ENCODE measurements around the gene DTD1.

DTD1 gene

GRCh38 chr20:18553746-18554145 lies 34.1 kb upstream of the DTD1 start:
- DNase-seq (ENCODE audit: low read depth) = no peak
- H3K4me3 ChIP-seq (ENCODE audit: control insufficient read depth, low read depth, low read length) = no peak overlapping the region
- TF ChIP-seq CTCF (conservative IDR thresholded peaks at IDR 0.05; ENCODE audit: control insufficient read depth, insufficient read depth, low read depth, low read length) = no peak

GRCh38 chr20:18566892-18567738 lies 20.7 kb upstream of the DTD1 start, which contains the start of gene SMIM26:
Gene SMIM26, plus strand, starts transcription at chr20:18567432. Its CDS starts 47 bp downstream, at chr20:18567479.
- H3K4me3 ChIP-seq (ENCODE audit: control insufficient read depth, low read depth, low read length) = peak within 1 kb of the TSS; percentile 91
- TF ChIP-seq CTCF (conservative IDR thresholded peaks at IDR 0.05; ENCODE audit: control insufficient read depth, insufficient read depth, low read depth, low read length) = no peak
- peak; percentile 86 for DNase-seq (ENCODE audit: low read depth)

GRCh38 chr20:18567739-18568091 lies 20.1 kb upstream of the DTD1 start:
- TF ChIP-seq CTCF (conservative IDR thresholded peaks at IDR 0.05; ENCODE audit: control insufficient read depth, insufficient read depth, low read depth, low read length) = no peak
- DNase-seq (ENCODE audit: low read depth) = no peak
- H3K4me3 ChIP-seq (ENCODE audit: control insufficient read depth, low read depth, low read length) = peak overlapping the region; percentile 91

GRCh38 chr20:18571009-18571408 lies 16.8 kb upstream of the DTD1 start:
- TF ChIP-seq CTCF (conservative IDR thresholded peaks at IDR 0.05; ENCODE audit: control insufficient read depth, insufficient read depth, low read depth, low read length) = no peak
- no peak overlapping the region for H3K4me3 ChIP-seq (ENCODE audit: control insufficient read depth, low read depth, low read length)
- no peak for DNase-seq (ENCODE audit: low read depth)

GRCh38 chr20:18571578-18571977 lies 16.3 kb upstream of the DTD1 start:
- no peak overlapping the region for H3K4me3 ChIP-seq (ENCODE audit: control insufficient read depth, low read depth, low read length)
- TF ChIP-seq CTCF (conservative IDR thresholded peaks at IDR 0.05; ENCODE audit: control insufficient read depth, insufficient read depth, low read depth, low read length) = no peak
- DNase-seq (ENCODE audit: low read depth) = no peak

GRCh38 chr20:18577942-18578341 lies 9.9 kb upstream of the DTD1 start:
- no peak overlapping the region for H3K4me3 ChIP-seq (ENCODE audit: control insufficient read depth, low read depth, low read length)
- TF ChIP-seq CTCF (conservative IDR thresholded peaks at IDR 0.05; ENCODE audit: control insufficient read depth, insufficient read depth, low read depth, low read length) = no peak
- DNase-seq (ENCODE audit: low read depth) = no peak
